IMR-90 (cell line): ENCODE results near the gene AKAP6. TPM values are rescaled to one million over a fixed set of nuclear protein-coding genes. Genes with fewer than 3 reads are reported as not detected.

Experiments
- ATAC-seq: fragments of 200-7000 bp; cut with Tn5 transposase; 2 replicates; pipeline ENCODE4 v1.9.1; 2020; ENCODE audit warnings: low read depth, mild to moderate bottlenecking, moderate library complexity
- BruUV-seq: library from RNA; stranded (reverse); fragments of 400-500 nt; replicated peaks from 2 replicates; lab custom pipeline; 2021; lab: Mats Ljungman, UMichigan
- CTCF ChIA-PET: fragments of 300-600 bp; formaldehyde crosslinking; extraction: SDS; loops from one replicate; lab custom pipeline; 2021; ENCODE audit warnings: antibody characterized with exemption; lab: Yijun Ruan, JAX
- POLR2A ChIA-PET: fragments of 300-600 bp; sonication (Branson Sonifier 250); formaldehyde crosslinking; loops from one replicate; lab custom pipeline; 2022; ENCODE audit warnings: antibody characterized with exemption; ENCODE audit not compliant: unreplicated experiment; lab: Charles Lee
- DNase-seq: peaks from one replicate; pipeline ENCODE4 v3.0.0; 2013
- H2AFZ ChIP-seq: replicated peaks from 2 replicates; pipeline ENCODE3; 2013; ENCODE audit warnings: low read length, mild to moderate bottlenecking; ENCODE audit not compliant: poor library complexity
- H2AK5ac ChIP-seq: 2 replicates; pipeline ENCODE4 v1.6.1; 2013; ENCODE audit warnings: low read depth, low read length, inconsistent platforms
- H2AK9ac ChIP-seq: replicated peaks from 2 replicates; pipeline ENCODE3; 2013; ENCODE audit warnings: mild to moderate bottlenecking, low read depth, low read length, moderate library complexity; ENCODE audit not compliant: poor library complexity
- H2BK120ac ChIP-seq: 2 replicates; pipeline ENCODE4 v1.6.1; 2013; ENCODE audit warnings: low read depth, low read length, inconsistent platforms
- H2BK15ac ChIP-seq: 3 replicates; pipeline ENCODE4 v1.6.1; 2013; ENCODE audit warnings: low read depth, low read length, inconsistent platforms
- H2BK20ac ChIP-seq: 2 replicates; pipeline ENCODE4 v1.6.1; 2013; ENCODE audit warnings: low read depth, mild to moderate bottlenecking, inconsistent platforms, low read length, moderate library complexity
- H2BK5ac ChIP-seq: 2 replicates; pipeline ENCODE4 v1.6.1; 2013; ENCODE audit warnings: mild to moderate bottlenecking, low read depth, low read length, inconsistent platforms; ENCODE audit not compliant: poor library complexity, severe bottlenecking
- H3K14ac ChIP-seq: replicated peaks from 2 replicates; pipeline ENCODE4 v1.6.1; 2013; ENCODE audit warnings: low read depth, low read length, inconsistent platforms
- H3K18ac ChIP-seq: 2 replicates; pipeline ENCODE4 v1.6.1; 2013; ENCODE audit warnings: low read depth, low read length, control low read depth
- H3K23ac ChIP-seq: 2 replicates; pipeline ENCODE4 v1.6.1; 2013; ENCODE audit warnings: low read depth, low read length, inconsistent platforms
- H3K27ac ChIP-seq: 2 replicates; pipeline ENCODE4 v1.5.1; 2013; ENCODE audit warnings: mild to moderate bottlenecking, control low read depth, low read length; ENCODE audit not compliant: insufficient read depth
- H3K27me3 ChIP-seq: 2 replicates; pipeline ENCODE4 v1.6.1; 2013; ENCODE audit warnings: low read length; ENCODE audit not compliant: control insufficient read depth, insufficient read depth
- H3K36me3 ChIP-seq: 2 replicates; pipeline ENCODE4 v1.6.1; 2013; ENCODE audit warnings: low read length, mixed read lengths; ENCODE audit not compliant: control insufficient read depth, insufficient read depth
- H3K4ac ChIP-seq: 2 replicates; pipeline ENCODE4 v1.6.1; 2013; ENCODE audit warnings: low read depth, low read length, inconsistent platforms
- H3K4me1 ChIP-seq: 2 replicates; pipeline ENCODE4 v1.6.1; 2013; ENCODE audit warnings: low read length, mixed read lengths; ENCODE audit not compliant: control insufficient read depth, insufficient read depth
- H3K4me2 ChIP-seq: 2 replicates; pipeline ENCODE4 v1.6.1; 2013; ENCODE audit warnings: low read depth, mild to moderate bottlenecking, control low read depth, low read length, moderate library complexity
- H3K4me3 ChIP-seq: 2 replicates; pipeline ENCODE4 v1.5.1; 2013; ENCODE audit warnings: low read depth, mild to moderate bottlenecking, control low read depth, low read length, moderate library complexity; ENCODE audit not compliant: insufficient read depth
- H3K56ac ChIP-seq: 2 replicates; pipeline ENCODE4 v1.6.1; 2013; ENCODE audit warnings: low read length, inconsistent platforms; ENCODE audit not compliant: insufficient read depth; ENCODE audit errors: extremely low read depth
- H3K79me1 ChIP-seq, 2 experiments: 2 replicates each; pipeline ENCODE4 v1.6.1; 2013; ENCODE audit warnings: low read length in 2 of 2, inconsistent platforms in 1 of 2, low read depth in 1 of 2
- H3K9ac ChIP-seq: 2 replicates; pipeline ENCODE4 v1.6.1; 2013; ENCODE audit warnings: low read depth, low read length, control low read depth
- H3K9me1 ChIP-seq: 2 replicates; pipeline ENCODE4 v1.6.1; 2013; ENCODE audit warnings: low read length, inconsistent platforms; ENCODE audit not compliant: insufficient read depth
- H3K9me3 ChIP-seq: 2 replicates; pipeline ENCODE4 v1.6.1; 2013; ENCODE audit warnings: low read length; ENCODE audit not compliant: control insufficient read depth, insufficient read depth
- H4K20me1 ChIP-seq: 2 replicates; pipeline ENCODE4 v1.6.1; 2013; ENCODE audit warnings: low read length, inconsistent platforms; ENCODE audit not compliant: insufficient read depth
- H4K5ac ChIP-seq: 2 replicates; pipeline ENCODE4 v1.6.1; 2013; ENCODE audit warnings: mild to moderate bottlenecking, low read depth, low read length, control low read depth
- H4K8ac ChIP-seq, 2 experiments: 2 replicates each; pipeline ENCODE4 v1.6.1; 2013; ENCODE audit warnings: low read depth in 2 of 2, low read length in 2 of 2, control low read depth in 1 of 2, inconsistent platforms in 1 of 2
- H4K91ac ChIP-seq: 2 replicates; pipeline ENCODE4 v1.6.1; 2013; ENCODE audit warnings: low read depth, low read length, inconsistent platforms; ENCODE audit not compliant: insufficient read depth
- BHLHE40 ChIP-seq: fragments of 150-350 bp; IDR thresholded peaks from 2 replicates; pipeline ENCODE4 v1.6.1; 2016; ENCODE audit warnings: mild to moderate bottlenecking, low read depth, low read length
- CHD1 ChIP-seq: IDR thresholded peaks from 2 replicates; pipeline ENCODE4 v1.6.1; 2012; ENCODE audit warnings: low read depth, low read length, improper control_type of control experiment
- FOS ChIP-seq: fragments of 150-350 bp; IDR thresholded peaks from 2 replicates; pipeline ENCODE4 v1.6.1; 2016; ENCODE audit warnings: low read depth, low read length
- MAZ ChIP-seq: IDR thresholded peaks from 2 replicates; pipeline ENCODE4 v1.6.1; 2012; ENCODE audit warnings: low read depth, mild to moderate bottlenecking, low read length, improper control_type of control experiment, moderate library complexity, borderline replicate concordance
- POLR2A ChIP-seq: IDR thresholded peaks from 2 replicates; pipeline ENCODE4 v1.6.1; 2012; ENCODE audit warnings: mild to moderate bottlenecking, low read depth, low read length
- RAD21 ChIP-seq: IDR thresholded peaks from 2 replicates; pipeline ENCODE4 v1.6.1; 2012; ENCODE audit warnings: low read length, improper control_type of control experiment
- WGBS, 2 experiments: methylation state at CpG; one replicate each; pipeline versions ENCODE4 v1.1.5 to v1.1.7; 2013; ENCODE audit warnings: missing lambda C conversion rate in 2 of 2; ENCODE audit not compliant: insufficient read length in 1 of 2; ENCODE audit errors: extremely low coverage in 2 of 2; 5-methylcytosine and 5-hydroxymethylcytosine counted together
- dilution Hi-C: fragments of 300-500 bp; cut with HindIII; formaldehyde crosslinking; loops from one replicate; pipeline ENCODE4 v1.14.3; 2018; ENCODE audit warnings: low sequenced_read_pairs; ENCODE audit not compliant: unreplicated experiment
- in situ Hi-C: fragments of 300-500 bp; cut with MboI; formaldehyde crosslinking; loops from 3 replicates; pipeline ENCODE4 v1.14.3; 2019; ENCODE audit warnings: low sequenced_read_pairs, inconsistent platforms, mixed read lengths
- intact Hi-C: fragments of 100-400 bp; cut with micrococcal nuclease; formaldehyde crosslinking; loops from 2 replicates; pipeline ENCODE4 v1.10.0; 2022
- polyA plus RNA-seq, 3 experiments: library from polyadenylated mRNA; depleted of rRNA; stranded (reverse); fragments of >200 nt; gene quantifications; 2 replicates each; pipeline ENCODE4 v1.2.3, GENCODE V29; 2012; ENCODE audit warnings: low replicate concordance in 1 of 3
- total RNA-seq: library from RNA; depleted of rRNA; stranded (reverse); fragments of >200 nt; gene quantifications from 2 replicates; pipeline ENCODE4 v1.2.3, GENCODE V29; 2012
- TF ChIP-seq, protein P1 (sequence below): fragments of 150-350 bp; IDR thresholded peaks from 2 replicates; pipeline ENCODE4 v1.6.1; 2017; ENCODE audit warnings: mild to moderate bottlenecking, antibody characterized with exemption, low read length, low read depth

The AKAP6 gene
- total and polyA plus RNA-seq, 2 of the 4 experiments (the other 2 are of a cell fraction) = 0.22 to 1.6 TPM

DNA sequence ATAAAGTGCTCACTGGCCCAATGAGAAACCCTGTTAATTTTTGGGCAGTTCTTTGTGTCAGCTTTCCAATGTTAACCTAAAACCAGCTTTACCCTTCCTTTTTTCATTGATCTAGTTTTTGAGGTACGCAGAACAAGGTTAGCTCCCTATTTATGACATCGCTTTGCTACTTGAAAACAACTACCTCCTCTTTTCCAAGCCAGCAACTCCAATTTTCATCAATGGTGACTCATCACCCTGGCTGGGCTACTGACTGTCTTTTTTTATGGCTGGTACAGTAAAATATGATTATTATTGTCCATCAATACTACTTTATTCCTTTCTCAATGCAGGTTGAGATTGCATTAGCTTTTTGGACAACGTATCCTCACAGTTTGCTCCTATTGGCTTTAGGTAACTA is 22.5 kb upstream of the AKAP6 start:
- TF ChIP-seq FOS (no peak), MAZ (no peak), CHD1 (no peak), RAD21 (no peak), POLR2A (no peak), BHLHE40 (no peak)
- TF ChIP-seq, protein P1, sequence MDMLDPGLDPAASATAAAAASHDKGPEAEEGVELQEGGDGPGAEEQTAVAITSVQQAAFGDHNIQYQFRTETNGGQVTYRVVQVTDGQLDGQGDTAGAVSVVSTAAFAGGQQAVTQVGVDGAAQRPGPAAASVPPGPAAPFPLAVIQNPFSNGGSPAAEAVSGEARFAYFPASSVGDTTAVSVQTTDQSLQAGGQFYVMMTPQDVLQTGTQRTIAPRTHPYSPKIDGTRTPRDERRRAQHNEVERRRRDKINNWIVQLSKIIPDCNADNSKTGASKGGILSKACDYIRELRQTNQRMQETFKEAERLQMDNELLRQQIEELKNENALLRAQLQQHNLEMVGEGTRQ = no peak
- in situ Hi-C loops (no loop called here), intact Hi-C loops (no loop called here), dilution Hi-C loops (no loop called here)
- ChIA-PET POLR2A (no interaction called here), CTCF (no interaction called here)
- H2BK15ac ChIP-seq = no peak overlapping the region
- no peak overlapping the region for H4K5ac ChIP-seq
- no peak overlapping the region for H3K23ac ChIP-seq
- H2BK120ac ChIP-seq = no peak overlapping the region
- 72% methylated on average over 2 of the region's 3 CpGs; no CpG with 5 or more reads in 1 of the 2 experiments for WGBS, 2 experiments
- no peak overlapping the region for H2AK9ac ChIP-seq
- H4K8ac ChIP-seq = no peak overlapping the region
- H2AFZ ChIP-seq = no peak overlapping the region
- no peak overlapping the region for H3K14ac ChIP-seq
- H3K4ac ChIP-seq = no peak overlapping the region
- H3K79me1 ChIP-seq = no peaks in the 10 kb centered on the region
- H2BK5ac ChIP-seq = no peak overlapping the region
- DNase-seq (no peak), ATAC-seq (peak; percentile 21; the same call in 1 of the 2 replicates)
- no peak overlapping the region for H4K91ac ChIP-seq
- no peak overlapping the region for H2AK5ac ChIP-seq
- BruUV-seq = no TSS peak
- no peak overlapping the region for H3K18ac ChIP-seq
- no peak overlapping the region for H3K4me2 ChIP-seq
- H3K4me1 ChIP-seq = no peaks in the 10 kb centered on the region
- no peaks in the 10 kb centered on the region for H4K20me1 ChIP-seq
- H3K9me1 ChIP-seq = peaks cover 2% of the 10 kb centered on the region; the same call in 1 of the 2 replicates
- no peak overlapping the region for H3K27ac ChIP-seq
- H3K9ac ChIP-seq = no peak overlapping the region
- peaks cover 4% of the 10 kb centered on the region for H3K27me3 ChIP-seq
- no peak overlapping the region for H3K4me3 ChIP-seq
- no peak overlapping the region for H3K56ac ChIP-seq
- H3K9me3 ChIP-seq = no peaks in the 10 kb centered on the region
- H3K36me3 ChIP-seq = no peaks in the 10 kb centered on the region
- H2BK20ac ChIP-seq = no peak overlapping the region
